ENCODE measurements around the gene OR7A5. TPM values are rescaled to one million over a fixed set of nuclear protein-coding genes. Genes with fewer than 3 reads are reported as not detected.

Gene OR7A5
- polyA plus RNA-seq, 1 donor from 2014 or later = not detected

- H3K9ac ChIP-seq (ENCODE audit: low read length) = no peak overlapping the region
- no peak overlapping the region for H2AFZ ChIP-seq (ENCODE audit: low read depth, low read length)
- no peak for TF ChIP-seq MXI1 (conservative IDR thresholded peaks at IDR 0.05; ENCODE audit: poor library complexity, severe bottlenecking)
- TF ChIP-seq POLR2AphosphoS5 (IDR thresholded peaks at IDR 0.05) = no peak
- TF ChIP-seq EP300 (conservative IDR thresholded peaks at IDR 0.05; ENCODE audit: poor library complexity, severe bottlenecking) = no peak
- TF ChIP-seq TAF1 (IDR thresholded peaks at IDR 0.05; ENCODE audit: low read depth) = no peak
- TF ChIP-seq SMC3 (conservative IDR thresholded peaks at IDR 0.05; ENCODE audit: poor library complexity) = no peak
- no peak for TF ChIP-seq EZH2 (IDR thresholded peaks at IDR 0.05; ENCODE audit: borderline replicate concordance, insufficient read depth, low read length, poor library complexity, severe bottlenecking)
- TF ChIP-seq CTCF (IDR thresholded peaks at IDR 0.05; ENCODE audit: poor library complexity, severe bottlenecking) = no peak
- TF ChIP-seq REST (IDR thresholded peaks at IDR 0.05; ENCODE audit: borderline replicate concordance) = no peak
- TF ChIP-seq RAD21 (conservative IDR thresholded peaks at IDR 0.05) = no peak
- H3F3A ChIP-seq (ENCODE audit: insufficient read depth, low read length, poor library complexity, severe bottlenecking) = no peaks in the 10 kb centered on the region
- no peaks in the 10 kb centered on the region for H3K9me2 ChIP-seq (ENCODE audit: insufficient read depth, low read length)
- no peaks in the 10 kb centered on the region for H3K36me3 ChIP-seq (ENCODE audit: insufficient read depth, low read length)
- no peak overlapping the region for H3K4me3 ChIP-seq (ENCODE audit: low read length)
- H3K27ac ChIP-seq (ENCODE audit: low read length) = no peak overlapping the region
- no peaks in the 10 kb centered on the region for H3K27me3 ChIP-seq (ENCODE audit: insufficient read depth, low read depth, low read length)
- no peaks in the 10 kb centered on the region for H3K79me2 ChIP-seq (replicated peaks; ENCODE audit: insufficient read depth, low read length)
- no peaks in the 10 kb centered on the region for H4K20me1 ChIP-seq (ENCODE audit: insufficient read depth)
- H3K4me2 ChIP-seq (ENCODE audit: low read length) = no peak overlapping the region
- no peaks in the 10 kb centered on the region for H3K9me3 ChIP-seq (ENCODE audit: low read length)
These were observed 17.9 kb downstream of the OR7A5 start for GRCh38 chr19:14817052-14817451.

GRCh38 chr19:14814982-14815652 lies 19.9 kb downstream of the OR7A5 start:
- Histone ChIP-seq H3K4me2 (ENCODE audit: low read length) (no peak overlapping the region), H4K20me1 (ENCODE audit: insufficient read depth) (no peaks in the 10 kb centered on the region), H2AFZ (ENCODE audit: low read depth, low read length) (no peak overlapping the region), H3K9ac (ENCODE audit: low read length) (no peak overlapping the region), H3K9me2 (ENCODE audit: insufficient read depth, low read length) (no peaks in the 10 kb centered on the region), H3K36me3 (ENCODE audit: insufficient read depth, low read length) (no peaks in the 10 kb centered on the region), H3K27me3 (ENCODE audit: insufficient read depth, low read depth, low read length) (no peaks in the 10 kb centered on the region), H3K9me3 (ENCODE audit: low read length) (no peaks in the 10 kb centered on the region), H3K4me3 (ENCODE audit: low read length) (no peak overlapping the region), H3K27ac (ENCODE audit: low read length) (no peak overlapping the region), H3K79me2 (replicated peaks; ENCODE audit: insufficient read depth, low read length) (no peaks in the 10 kb centered on the region), H3F3A (ENCODE audit: insufficient read depth, low read length, poor library complexity, severe bottlenecking) (no peaks in the 10 kb centered on the region)
- TF ChIP-seq EP300 (conservative IDR thresholded peaks at IDR 0.05; ENCODE audit: poor library complexity, severe bottlenecking) = no peak
- TF ChIP-seq REST (IDR thresholded peaks at IDR 0.05; ENCODE audit: borderline replicate concordance) = no peak
- TF ChIP-seq EZH2 (IDR thresholded peaks at IDR 0.05; ENCODE audit: borderline replicate concordance, insufficient read depth, low read length, poor library complexity, severe bottlenecking) = no peak
